ENCODE measurements around the gene PPP1R3C. TPM values are rescaled to one million over a fixed set of nuclear protein-coding genes. Genes with fewer than 3 reads are reported as not detected.
A peak's percentile ranks its signal among the peaks of the same experiment; 100 is the strongest.

Gene PPP1R3C
- total RNA-seq, 2 donors from 2014 or later = 1.9 to 6.5 TPM

DNA sequence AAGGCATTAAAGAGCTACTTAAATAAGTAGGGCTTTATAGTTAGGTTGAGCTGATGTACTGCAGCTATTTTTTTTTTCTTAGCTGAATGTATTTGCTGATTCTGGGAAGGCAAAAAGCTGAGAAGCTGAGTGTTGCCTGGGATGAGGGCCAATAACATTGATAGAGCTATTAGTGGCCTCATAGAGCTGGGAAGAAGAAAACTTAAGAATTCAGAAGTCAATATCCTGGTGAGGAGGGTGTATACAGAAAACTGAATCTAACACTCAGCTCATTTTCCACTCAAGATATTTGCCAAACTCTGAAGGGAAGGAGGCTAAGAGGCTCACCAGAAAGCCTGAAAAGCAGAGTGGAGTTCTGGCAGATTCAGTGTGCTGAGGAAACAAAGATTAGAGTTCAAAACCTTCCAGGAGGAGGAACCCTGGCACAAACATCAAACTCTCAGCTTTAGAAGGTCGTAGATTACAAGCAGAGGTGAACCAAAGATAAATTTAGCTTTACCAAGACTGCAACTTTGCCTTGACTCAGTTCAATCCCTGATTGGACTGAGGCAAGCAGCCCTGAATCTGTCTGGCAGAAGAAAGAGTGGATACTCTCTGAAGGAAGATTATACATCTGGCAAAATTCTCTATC is 11.3 kb downstream of the PPP1R3C start:
- no peak for DNase-seq
- TF ChIP-seq, protein P1, sequence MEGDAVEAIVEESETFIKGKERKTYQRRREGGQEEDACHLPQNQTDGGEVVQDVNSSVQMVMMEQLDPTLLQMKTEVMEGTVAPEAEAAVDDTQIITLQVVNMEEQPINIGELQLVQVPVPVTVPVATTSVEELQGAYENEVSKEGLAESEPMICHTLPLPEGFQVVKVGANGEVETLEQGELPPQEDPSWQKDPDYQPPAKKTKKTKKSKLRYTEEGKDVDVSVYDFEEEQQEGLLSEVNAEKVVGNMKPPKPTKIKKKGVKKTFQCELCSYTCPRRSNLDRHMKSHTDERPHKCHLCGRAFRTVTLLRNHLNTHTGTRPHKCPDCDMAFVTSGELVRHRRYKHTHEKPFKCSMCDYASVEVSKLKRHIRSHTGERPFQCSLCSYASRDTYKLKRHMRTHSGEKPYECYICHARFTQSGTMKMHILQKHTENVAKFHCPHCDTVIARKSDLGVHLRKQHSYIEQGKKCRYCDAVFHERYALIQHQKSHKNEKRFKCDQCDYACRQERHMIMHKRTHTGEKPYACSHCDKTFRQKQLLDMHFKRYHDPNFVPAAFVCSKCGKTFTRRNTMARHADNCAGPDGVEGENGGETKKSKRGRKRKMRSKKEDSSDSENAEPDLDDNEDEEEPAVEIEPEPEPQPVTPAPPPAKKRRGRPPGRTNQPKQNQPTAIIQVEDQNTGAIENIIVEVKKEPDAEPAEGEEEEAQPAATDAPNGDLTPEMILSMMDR (IDR thresholded peaks at IDR 0.05) = no peak
- Histone ChIP-seq H3K9me3 (no peaks in the 10 kb centered on the region), H3K27ac (no peak overlapping the region), H3K4me1 (no peaks in the 10 kb centered on the region), H3K9ac (ENCODE audit: low read depth in 2 of 2, low read length in 2 of 2) (no peak overlapping the region), H3K4me3 (no peak overlapping the region), H3K27me3 (no peaks in the 10 kb centered on the region), H3K36me3 (no peaks in the 10 kb centered on the region)
- intact Hi-C loops (cut with DNase I) = no loop called here

DNA sequence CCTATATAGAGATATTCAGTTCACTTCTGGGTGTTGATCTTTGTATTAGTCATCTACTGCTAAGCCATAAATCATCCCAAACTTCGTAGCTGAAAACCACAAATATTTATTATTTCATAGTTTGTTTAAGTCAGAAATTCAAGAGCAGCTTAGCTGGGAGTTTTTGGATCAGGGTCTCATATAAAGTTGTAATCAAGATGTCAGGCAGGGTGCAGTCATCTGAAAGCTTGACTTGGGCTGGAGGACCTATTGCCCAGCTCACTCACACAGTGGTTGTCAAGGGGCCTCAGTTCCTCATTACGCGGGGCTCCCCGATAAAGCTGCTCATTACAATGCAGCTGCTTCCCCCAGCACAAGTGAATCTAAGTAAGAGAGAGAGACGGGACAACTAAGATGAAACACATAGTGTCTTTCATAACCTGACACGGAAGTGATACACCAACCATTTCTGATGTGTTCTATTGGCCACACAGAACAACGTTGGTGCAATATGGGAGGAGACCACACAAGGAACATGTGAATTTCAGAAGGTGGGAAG is 15.7 kb downstream of the PPP1R3C start:
- H3K9ac ChIP-seq (ENCODE audit: low read depth in 2 of 2, low read length in 2 of 2) = no peak overlapping the region
- H3K4me1 ChIP-seq = no peaks in the 10 kb centered on the region
- H3K4me3 ChIP-seq = no peak overlapping the region
- intact Hi-C loops (cut with DNase I) = no loop called here
- H3K9me3 ChIP-seq = no peaks in the 10 kb centered on the region
- TF ChIP-seq, protein P1 (IDR thresholded peaks at IDR 0.05) = no peak
- no peaks in the 10 kb centered on the region for H3K27me3 ChIP-seq
- H3K36me3 ChIP-seq = no peaks in the 10 kb centered on the region
- DNase-seq = no peak
- H3K27ac ChIP-seq = no peak overlapping the region

DNA sequence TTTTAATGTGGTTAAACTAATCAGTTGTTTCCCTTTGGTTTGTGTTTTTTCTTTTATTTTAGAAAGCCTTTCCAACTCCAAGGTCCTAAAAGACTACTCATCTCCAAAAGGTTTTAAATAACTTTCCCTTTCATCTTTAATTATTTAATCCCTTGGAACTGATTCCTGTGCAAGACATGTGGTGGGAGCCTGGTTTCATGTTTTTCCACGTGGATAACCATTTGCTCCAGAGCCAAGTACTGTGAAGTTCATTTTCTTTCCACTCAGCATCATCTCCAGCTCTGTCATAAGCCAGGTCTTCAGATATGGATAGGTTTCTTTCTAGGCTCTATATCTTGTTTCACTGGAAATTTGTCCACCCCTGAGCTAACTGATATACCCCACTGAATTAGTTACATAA is 16.7 kb downstream of the PPP1R3C start:
- Histone ChIP-seq H3K4me3 (no peak overlapping the region), H3K27ac (no peak overlapping the region), H3K9ac (ENCODE audit: low read depth in 2 of 2, low read length in 2 of 2) (no peak overlapping the region), H3K36me3 (no peaks in the 10 kb centered on the region), H3K9me3 (no peaks in the 10 kb centered on the region), H3K4me1 (no peaks in the 10 kb centered on the region), H3K27me3 (no peaks in the 10 kb centered on the region)
- DNase-seq = no peak
- TF ChIP-seq, protein P1 (IDR thresholded peaks at IDR 0.05) = no peak
- intact Hi-C loops (cut with DNase I) = no loop called here

DNA sequence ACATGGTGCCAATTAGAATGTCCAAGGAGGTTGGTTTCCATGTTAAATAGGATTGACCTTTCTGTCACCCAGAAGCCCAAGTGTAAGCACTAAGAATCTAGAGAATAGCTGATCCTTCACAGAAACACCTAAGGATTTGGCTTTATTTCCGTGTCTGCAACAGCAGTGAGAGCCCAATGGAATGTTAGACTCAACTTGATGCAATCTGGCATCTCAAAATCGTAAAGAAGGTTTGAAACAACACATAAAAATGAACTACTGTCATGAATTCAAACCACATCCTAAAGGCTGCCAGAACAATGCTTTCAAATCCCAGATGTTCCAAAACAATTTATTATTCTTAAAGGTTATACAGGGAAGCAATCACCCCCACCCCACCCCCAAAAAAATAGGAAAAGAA is 18.6 kb downstream of the PPP1R3C start:
- Histone ChIP-seq H3K4me3 (no peak overlapping the region), H3K4me1 (no peaks in the 10 kb centered on the region), H3K9ac (ENCODE audit: low read depth in 2 of 2, low read length in 2 of 2) (no peak overlapping the region), H3K27ac (peak overlapping the region; percentile 57), H3K27me3 (no peaks in the 10 kb centered on the region), H3K36me3 (no peaks in the 10 kb centered on the region), H3K9me3 (no peaks in the 10 kb centered on the region)
- DNase-seq = no peak
- intact Hi-C loops (cut with DNase I) = no loop called here
- TF ChIP-seq, protein P1 (IDR thresholded peaks at IDR 0.05) = no peak

DNA sequence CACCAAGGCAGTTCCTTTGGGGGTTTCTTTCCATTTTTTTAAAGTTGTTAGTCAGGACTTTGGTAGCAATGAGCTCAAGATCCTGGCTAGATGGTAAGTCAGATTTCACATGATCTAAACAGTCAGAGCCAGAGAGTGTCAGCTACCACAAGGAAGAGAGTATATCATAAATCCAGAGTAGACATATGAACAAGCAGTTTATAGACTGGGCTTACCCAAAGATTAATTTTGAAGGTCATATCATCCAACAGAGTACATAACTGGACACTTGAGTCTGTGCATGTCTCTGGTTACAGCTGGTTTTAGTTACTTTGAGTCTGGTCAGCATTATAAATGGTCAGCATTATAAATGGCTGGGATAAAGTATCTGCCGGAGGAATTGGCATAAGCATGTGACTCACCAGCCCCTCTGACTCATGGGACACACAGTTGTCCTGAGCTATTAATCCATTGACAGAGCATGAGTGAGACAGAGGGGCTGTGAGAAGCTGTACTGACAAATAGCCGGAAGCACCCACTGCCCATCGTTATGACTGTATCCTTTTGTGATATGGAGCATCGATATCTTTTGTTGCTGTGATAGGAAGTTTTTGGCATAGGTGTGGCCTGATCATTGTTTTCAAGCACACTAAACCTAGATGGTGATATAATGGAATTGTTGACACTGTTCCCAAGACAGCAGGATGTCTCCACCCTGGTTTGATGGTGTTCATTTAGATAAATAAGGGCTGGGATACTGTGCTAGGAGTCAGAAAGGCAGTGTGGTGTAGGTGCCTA is 19.3 kb downstream of the PPP1R3C start:
- intact Hi-C loops (cut with DNase I) = no loop called here

More for the DNA sequence above, 19.3 kb downstream of the PPP1R3C start:
- Histone ChIP-seq H3K27ac (peak overlapping the region; percentile 57), H3K9ac (ENCODE audit: low read depth in 2 of 2, low read length in 2 of 2) (no peak overlapping the region), H3K27me3 (no peaks in the 10 kb centered on the region), H3K4me1 (no peaks in the 10 kb centered on the region), H3K9me3 (no peaks in the 10 kb centered on the region), H3K36me3 (no peaks in the 10 kb centered on the region), H3K4me3 (no peak overlapping the region)
- no peak for DNase-seq
- TF ChIP-seq, protein P1 (IDR thresholded peaks at IDR 0.05) = no peak

All from colonic mucosa (tissue), 4 donors.